HepG2 (cell line): Measurements from ENCODE around the gene DPAGT1. TPM values are rescaled to one million over a fixed set of nuclear protein-coding genes. Genes with fewer than 3 reads are reported as not detected.

Source experiments
- ATAC-seq: fragments of 200-7000 bp; cut with Tn5 transposase; 3 replicates; pipeline ENCODE4 v1.9.1; 2020; ENCODE audit warnings: mild to moderate bottlenecking, moderate library complexity
- BruUV-seq: library from RNA; stranded (reverse); fragments of 400-500 nt; replicated peaks from 2 replicates; lab custom pipeline; 2021; lab: Mats Ljungman, UMichigan
- CTCF ChIA-PET: fragments of 300-600 bp; formaldehyde crosslinking; extraction: SDS; loops from one replicate; lab custom pipeline; 2021; ENCODE audit warnings: low total read pairs, inconsistent platforms, low intra/inter-chr PET ratio; lab: Yijun Ruan, JAX
- POLR2A ChIA-PET: fragments of 350-600 bp; sonication (Branson Sonifier 250); formaldehyde crosslinking; loops from one replicate; lab custom pipeline; 2020; ENCODE audit warnings: antibody characterized with exemption, inconsistent platforms; lab: Yijun Ruan, JAX
- DNase-seq: peaks from one replicate; pipeline ENCODE4 v3.0.0-alpha.2; 2015; ENCODE audit warnings: low spot score
- FAIRE-seq: peaks from 3 replicates; lab custom pipeline; 2011; peaks lifted over from hg19 to GRCh38; lab: Jason Lieb, UNC
- H2AFZ ChIP-seq: one replicate; pipeline ENCODE4 v1.6.1; 2011; ENCODE audit warnings: low read length, inconsistent platforms
- H3K27ac ChIP-seq: fragments of 300-600 bp; 3 replicates; pipeline ENCODE4 v1.8.0; 2011; ENCODE audit warnings: mixed run types, mild to moderate bottlenecking, mixed read lengths, low read length, inconsistent platforms; ENCODE audit not compliant: insufficient read depth; ENCODE audit errors: extremely low read length
- H3K27me3 ChIP-seq, 2 experiments: fragments of 200-600 bp in 1 of 2; 2 replicates in 1 of 2; 3 replicates in 1 of 2; pipeline versions ENCODE4 v1.6.0 to v1.8.0; 2011; ENCODE audit warnings: low read length in 2 of 2, mild to moderate bottlenecking in 2 of 2, moderate library complexity in 2 of 2, inconsistent platforms in 1 of 2; ENCODE audit not compliant: insufficient read depth in 2 of 2, control insufficient read depth in 1 of 2
- H3K36me3 ChIP-seq, 2 experiments: fragments of 200-600 bp in 1 of 2; replicated peaks in 1 of 2; 2 replicates in 1 of 2; 3 replicates in 1 of 2; pipeline versions ENCODE4 v1.5.1 to v1.8.0; 2011; ENCODE audit warnings: low read length in 2 of 2, inconsistent platforms in 1 of 2; ENCODE audit not compliant: insufficient read depth in 2 of 2, control insufficient read depth in 1 of 2
- H3K4me1 ChIP-seq: 2 replicates; pipeline ENCODE4 v1.5.1; 2012; ENCODE audit warnings: low read length, inconsistent platforms; ENCODE audit not compliant: insufficient read depth
- H3K4me2 ChIP-seq: 2 replicates; pipeline ENCODE4 v1.6.0; 2011; ENCODE audit warnings: low read depth, low read length, inconsistent platforms
- H3K4me3 ChIP-seq, 3 experiments: fragments of 200-600 bp in 1 of 3; sonication (generic), shearing (Covaris generic) in 1 of 3; replicated peaks in 1 of 3; 2 replicates each; pipeline ENCODE4 v1.5.1; 2011 to 2016; ENCODE audit warnings: low read length in 3 of 3, inconsistent platforms in 2 of 3, low read depth in 2 of 3, mild to moderate bottlenecking in 2 of 3, control low read depth in 1 of 3, mixed read lengths in 1 of 3; ENCODE audit not compliant: insufficient read depth in 1 of 3
- H3K79me2 ChIP-seq: one replicate; pipeline ENCODE4 v1.6.1; 2011; ENCODE audit warnings: low read length, inconsistent platforms; ENCODE audit not compliant: insufficient read depth
- H3K9ac ChIP-seq: 2 replicates; pipeline ENCODE4 v1.6.0; 2011; ENCODE audit warnings: mild to moderate bottlenecking, low read depth, low read length, inconsistent platforms; ENCODE audit not compliant: insufficient read depth
- H3K9me3 ChIP-seq: 2 replicates; pipeline ENCODE4 v1.5.1; 2012; ENCODE audit warnings: mild to moderate bottlenecking, low read length
- H4K20me1 ChIP-seq: 2 replicates; pipeline ENCODE4 v1.6.0; 2011; ENCODE audit warnings: inconsistent platforms, mild to moderate bottlenecking, low read length, moderate library complexity; ENCODE audit not compliant: insufficient read depth
- BRD4 ChIP-seq: sonication (generic); formaldehyde crosslinking; IDR thresholded peaks from 2 replicates; pipeline ENCODE4 v1.4.0; 2020; ENCODE audit warnings: missing genetic modification reagents
- FOSL1 ChIP-seq: sonication (generic); formaldehyde crosslinking; IDR thresholded peaks from 2 replicates; pipeline ENCODE4 v1.9.0; 2021; ENCODE audit warnings: missing genetic modification reagents, borderline replicate concordance
- FOXP1 ChIP-seq, 2 experiments: fragments of 450-650 bp in 1 of 2; IDR thresholded peaks; 2 replicates each; pipeline ENCODE4 v1.6.1; 2017 to 2018; ENCODE audit warnings: antibody characterized with exemption in 1 of 2
- MAFG ChIP-seq: sonication (generic); formaldehyde crosslinking; IDR thresholded peaks from 2 replicates; pipeline ENCODE4 v1.5.1; 2020; ENCODE audit warnings: mild to moderate bottlenecking, missing genetic modification reagents
- MIXL1 ChIP-seq: IDR thresholded peaks from 2 replicates; pipeline ENCODE4 v1.6.1; 2016
- MTA3 ChIP-seq: sonication (generic); formaldehyde crosslinking; IDR thresholded peaks from 2 replicates; pipeline ENCODE4 v1.4.0; 2020; ENCODE audit warnings: missing genetic modification reagents
- NKX3-1 ChIP-seq: sonication (generic); formaldehyde crosslinking; IDR thresholded peaks from 2 replicates; pipeline ENCODE4 v1.5.0; 2020; ENCODE audit warnings: missing genetic modification reagents
- RAD51 ChIP-seq: fragments of 450-650 bp; IDR thresholded peaks from 2 replicates; pipeline ENCODE4 v1.6.1; 2016; ENCODE audit warnings: borderline replicate concordance
- SP4 ChIP-seq: sonication (generic); formaldehyde crosslinking; IDR thresholded peaks from 2 replicates; pipeline ENCODE4 v1.8.1; 2023; ENCODE audit warnings: mild to moderate bottlenecking, missing genetic modification reagents
- UBTF ChIP-seq: sonication (generic); formaldehyde crosslinking; IDR thresholded peaks from 2 replicates; pipeline ENCODE4 v1.4.0; 2020; ENCODE audit warnings: mild to moderate bottlenecking, missing genetic modification reagents
- ZNF207 ChIP-seq: fragments of 450-650 bp; IDR thresholded peaks from 2 replicates; pipeline ENCODE4 v1.6.1; 2016; ENCODE audit warnings: antibody characterized with exemption, borderline replicate concordance
- ZNF589 ChIP-seq: sonication (generic); formaldehyde crosslinking; conservative IDR thresholded peaks from 2 replicates; pipeline ENCODE4 v1.8.0; 2022; ENCODE audit warnings: mild to moderate bottlenecking, moderate library complexity, missing genetic modification reagents
- ZNF737 ChIP-seq: sonication (generic); formaldehyde crosslinking; IDR thresholded peaks from 2 replicates; pipeline ENCODE4 v1.5.0; 2020; ENCODE audit warnings: missing genetic modification reagents, mild to moderate bottlenecking, borderline replicate concordance
- WGBS: methylation state at CpG from one replicate; pipeline ENCODE4 v1.1.6; 2017; ENCODE audit warnings: low lambda C conversion rate; 5-methylcytosine and 5-hydroxymethylcytosine counted together
- in situ Hi-C: cut with HindIII; loops from 2 replicates; pipeline ENCODE4 v1.10.0; 2017; ENCODE audit warnings: low pct_unique_long_range_greater_than_20kb; ENCODE audit not compliant: extremely low pct_ligation_motif_present
- intact Hi-C: fragments of 100-400 bp; cut with micrococcal nuclease; formaldehyde crosslinking; loops from one replicate; pipeline ENCODE4 v1.10.0; 2022; ENCODE audit not compliant: unreplicated experiment
- polyA plus RNA-seq, 8 experiments: library from polyadenylated mRNA; depleted of rRNA in 3 of 8; stranded (reverse) in 7 of 8; unstranded in 1 of 8; fragments of >200 nt; fragmentation: Illumina TruSeq in 4 of 8; extraction: Trizol in 4 of 8; gene quantifications; 2 replicates each; pipeline versions ENCODE4 v1.2.1 to v1.2.3, GENCODE V29; 2011 to 2016; ENCODE audit warnings: low read depth in 4 of 8, missing spikeins in 1 of 8, mixed read lengths in 1 of 8; ENCODE audit not compliant: insufficient read depth in 1 of 8
- total RNA-seq, 5 experiments: library from RNA; depleted of rRNA; stranded (reverse); fragments of >200 nt; fragmentation: Illumina TruSeq; extraction: Trizol; gene quantifications; 2 replicates each; pipeline ENCODE4 v1.2.3, GENCODE V29; 2016; ENCODE audit warnings: low read depth in 1 of 5
- TF ChIP-seq, protein P1 (sequence below): IDR thresholded peaks from 2 replicates; pipeline ENCODE4 v1.6.1; 2016; ENCODE audit warnings: mild to moderate bottlenecking, missing biosample characterization, missing genetic modification reagents
- TF ChIP-seq, protein P2 (sequence below): sonication (generic); formaldehyde crosslinking; IDR thresholded peaks from 2 replicates; pipeline ENCODE4 v1.5.0; 2020; ENCODE audit warnings: missing genetic modification reagents
- TF ChIP-seq, protein P3 (sequence below): sonication (generic); formaldehyde crosslinking; conservative IDR thresholded peaks from 2 replicates; pipeline ENCODE4 v1.4.0; 2020; ENCODE audit warnings: missing genetic modification reagents

DPAGT1 gene
- total and polyA plus RNA-seq, 2 of the 13 experiments (the other 11 are each of a cell fraction or from before 2014, with no cell fraction given), result 37.6 to 70.7 TPM

DNA sequence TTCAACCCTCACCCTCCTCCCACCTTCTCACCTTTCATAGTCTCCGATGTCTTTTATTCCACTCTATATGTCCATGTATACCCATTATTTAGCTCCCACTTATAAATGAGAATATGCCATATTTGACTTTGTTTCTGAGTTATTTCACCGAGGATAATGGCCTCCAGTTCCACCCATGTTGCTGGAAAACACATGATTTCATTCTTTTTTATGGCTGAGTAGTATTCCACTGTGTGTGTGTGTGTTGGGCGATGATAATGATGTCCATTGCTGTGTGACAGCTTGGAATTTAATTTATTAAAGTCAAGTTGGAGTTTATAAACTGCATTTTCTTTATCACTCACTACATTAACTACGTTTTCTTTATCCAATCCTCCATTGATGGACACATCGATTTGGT is 16.6 kb upstream of the DPAGT1 start:
- CTCF ChIA-PET, result no interaction called here
- 96% methylated on average over 5 of the region's 5 CpGs for WGBS
- Histone ChIP-seq H3K9ac (no peak overlapping the region), H3K27ac (no peak overlapping the region), H3K4me1 (peaks cover 24% of the 10 kb centered on the region), H3K4me2 (no peak overlapping the region), H3K79me2 (peaks cover 17% of the 10 kb centered on the region), H3K27me3 (no peaks in the 10 kb centered on the region; a peak in 1 of 5 replicates), H3K4me3 (no peak overlapping the region), H3K9me3 (no peaks in the 10 kb centered on the region), H2AFZ (no peak overlapping the region), H3K36me3 (peaks cover 12% of the 10 kb centered on the region in 2 experiments), H4K20me1 (no peaks in the 10 kb centered on the region)
- BruUV-seq, result no TSS peak
- intact Hi-C loops, result no loop called here
- in situ Hi-C loops, result no loop called here
- DNase-seq (no peak), FAIRE-seq (no peak), ATAC-seq (no peak)
- POLR2A ChIA-PET, result interaction anchor here (1.3 kb wide), 1 partner anchor 11 kb away, joined by 3 read pairs; the partner anchor contains the start of gene C2CD2L
- TF ChIP-seq, protein P1, sequence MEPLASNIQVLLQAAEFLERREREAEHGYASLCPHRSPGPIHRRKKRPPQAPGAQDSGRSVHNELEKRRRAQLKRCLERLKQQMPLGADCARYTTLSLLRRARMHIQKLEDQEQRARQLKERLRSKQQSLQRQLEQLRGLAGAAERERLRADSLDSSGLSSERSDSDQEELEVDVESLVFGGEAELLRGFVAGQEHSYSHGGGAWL (CRISPR knock-in tag), result no peak
- TF ChIP-seq RAD51 (no peak), UBTF (no peak), BRD4 (CRISPR knock-in tag) (no peak), ZNF737 (CRISPR knock-in tag) (no peak), SP4 (CRISPR knock-in tag) (no peak), ZNF589 (no peak), NKX3-1 (CRISPR knock-in tag) (no peak), ZNF207 (no peak), FOXP1 (IDR thresholded peaks at IDR 0.05) (no peak), FOXP1 (CRISPR knock-in tag; IDR thresholded peaks at IDR 0.05) (no peak), FOSL1 (CRISPR knock-in tag) (no peak), MIXL1 (no peak), MAFG (CRISPR knock-in tag) (no peak), MTA3 (no peak)
- TF ChIP-seq, protein P2, sequence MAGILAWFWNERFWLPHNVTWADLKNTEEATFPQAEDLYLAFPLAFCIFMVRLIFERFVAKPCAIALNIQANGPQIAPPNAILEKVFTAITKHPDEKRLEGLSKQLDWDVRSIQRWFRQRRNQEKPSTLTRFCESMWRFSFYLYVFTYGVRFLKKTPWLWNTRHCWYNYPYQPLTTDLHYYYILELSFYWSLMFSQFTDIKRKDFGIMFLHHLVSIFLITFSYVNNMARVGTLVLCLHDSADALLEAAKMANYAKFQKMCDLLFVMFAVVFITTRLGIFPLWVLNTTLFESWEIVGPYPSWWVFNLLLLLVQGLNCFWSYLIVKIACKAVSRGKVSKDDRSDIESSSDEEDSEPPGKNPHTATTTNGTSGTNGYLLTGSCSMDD, result no peak
- TF ChIP-seq, protein P3, sequence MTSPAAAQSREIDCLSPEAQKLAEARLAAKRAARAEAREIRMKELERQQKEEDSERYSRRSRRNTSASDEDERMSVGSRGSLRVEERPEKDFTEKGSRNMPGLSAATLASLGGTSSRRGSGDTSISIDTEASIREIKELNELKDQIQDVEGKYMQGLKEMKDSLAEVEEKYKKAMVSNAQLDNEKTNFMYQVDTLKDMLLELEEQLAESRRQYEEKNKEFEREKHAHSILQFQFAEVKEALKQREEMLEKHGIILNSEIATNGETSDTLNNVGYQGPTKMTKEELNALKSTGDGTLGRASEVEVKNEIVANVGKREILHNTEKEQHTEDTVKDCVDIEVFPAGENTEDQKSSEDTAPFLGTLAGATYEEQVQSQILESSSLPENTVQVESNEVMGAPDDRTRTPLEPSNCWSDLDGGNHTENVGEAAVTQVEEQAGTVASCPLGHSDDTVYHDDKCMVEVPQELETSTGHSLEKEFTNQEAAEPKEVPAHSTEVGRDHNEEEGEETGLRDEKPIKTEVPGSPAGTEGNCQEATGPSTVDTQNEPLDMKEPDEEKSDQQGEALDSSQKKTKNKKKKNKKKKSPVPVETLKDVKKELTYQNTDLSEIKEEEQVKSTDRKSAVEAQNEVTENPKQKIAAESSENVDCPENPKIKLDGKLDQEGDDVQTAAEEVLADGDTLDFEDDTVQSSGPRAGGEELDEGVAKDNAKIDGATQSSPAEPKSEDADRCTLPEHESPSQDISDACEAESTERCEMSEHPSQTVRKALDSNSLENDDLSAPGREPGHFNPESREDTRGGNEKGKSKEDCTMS (CRISPR knock-in tag), result no peak
